Fibroblast of skin of left quadriceps (primary cell): Measurements from ENCODE around the gene KCNJ6.

Source experiments
- DNase-seq, 2 experiments: peaks; one replicate each; pipeline ENCODE4 v3.0.0-alpha.2; 2013; ENCODE audit warnings: low read depth in 2 of 2

KCNJ6 gene

GRCh38 chr21:37571442-37571841, 344.8 kb downstream of the KCNJ6 start:
- no peak for DNase-seq

GRCh38 chr21:37568916-37569315, 347.3 kb downstream of the KCNJ6 start:
- DNase-seq, result no peak

GRCh38 chr21:37568415-37568814, 347.8 kb downstream of the KCNJ6 start:
- no peak for DNase-seq

GRCh38 chr21:37566790-37567615, 349.3 kb downstream of the KCNJ6 start:
- no peak for DNase-seq

GRCh38 chr21:37565530-37566223, 350.6 kb downstream of the KCNJ6 start:
- peak in 1 of 2 experiments; percentile 7 for DNase-seq

GRCh38 chr21:37564924-37565529, 351.2 kb downstream of the KCNJ6 start:
- no peak for DNase-seq

GRCh38 chr21:37564341-37564923, 351.8 kb downstream of the KCNJ6 start:
- peak; percentile 95 for DNase-seq

- peak; percentile 86 to 88 for DNase-seq
These were observed 352.5 kb downstream of the KCNJ6 start for GRCh38 chr21:37563641-37564340.

- no peak for DNase-seq
These were observed 353.2 kb downstream of the KCNJ6 start for GRCh38 chr21:37562920-37563640.

GRCh38 chr21:37561941-37562919, 354.0 kb downstream of the KCNJ6 start:
- DNase-seq, result no peak

- no peak for DNase-seq
These were observed 354.8 kb downstream of the KCNJ6 start for GRCh38 chr21:37561506-37561905.

- DNase-seq, result no peak
These were observed 355.9 kb downstream of the KCNJ6 start for GRCh38 chr21:37560385-37560784.

GRCh38 chr21:37558676-37559211, 357.5 kb downstream of the KCNJ6 start:
- DNase-seq, result no peak
